GM12891 (cell line): ENCODE data around the gene MCIDAS.
A peak's percentile ranks its signal among the peaks of the same experiment; 100 is the strongest.

Source experiments
- DNase-seq: peaks from one replicate; pipeline ENCODE4 v3.0.0; 2011; ENCODE audit warnings: low spot score; ENCODE audit not compliant: insufficient read length
- FAIRE-seq: peaks from 2 replicates; lab custom pipeline; 2011; peaks lifted over from hg19 to GRCh38; lab: Jason Lieb, UNC
- PAX5 ChIP-seq: IDR thresholded peaks from 2 replicates; pipeline ENCODE4 v1.6.1; 2011; ENCODE audit warnings: low read length, moderate library complexity, mild to moderate bottlenecking; ENCODE audit not compliant: insufficient read depth, severe bottlenecking
- POLR2A ChIP-seq: IDR thresholded peaks from 2 replicates; pipeline ENCODE4 v1.6.1; 2011; ENCODE audit warnings: low read depth, low read length, control low read depth
- POLR2AphosphoS5 ChIP-seq: IDR thresholded peaks from 2 replicates; pipeline ENCODE4 v1.6.1; 2011; ENCODE audit warnings: low read depth, low read length, control low read depth
- POU2F2 ChIP-seq: IDR thresholded peaks from 2 replicates; pipeline ENCODE4 v1.6.1; 2011; ENCODE audit warnings: low read depth, mild to moderate bottlenecking, control low read depth, low read length, moderate library complexity
- SPI1 ChIP-seq: IDR thresholded peaks from 2 replicates; pipeline ENCODE4 v1.6.1; 2011; ENCODE audit warnings: low read depth, low read length, control low read depth
- TAF1 ChIP-seq: IDR thresholded peaks from 2 replicates; pipeline ENCODE4 v1.6.1; 2011; ENCODE audit warnings: low read depth, low read length, control low read depth

The MCIDAS gene

GRCh38 chr5:55187370-55187769 is 39.7 kb downstream of the MCIDAS start:
- FAIRE-seq (no peak), DNase-seq (no peak)

GRCh38 chr5:55180016-55180415 is 47.1 kb downstream of the MCIDAS start:
- no peak for FAIRE-seq
- no peak for DNase-seq
- TF ChIP-seq POLR2AphosphoS5 (no peak), SPI1 (no peak), TAF1 (no peak), PAX5 (no peak), POU2F2 (no peak), POLR2A (no peak)

More at GRCh38 chr5:55187370-55187769, 39.7 kb downstream of the MCIDAS start:
- no peak for TF ChIP-seq POU2F2
- no peak for TF ChIP-seq PAX5
- TF ChIP-seq SPI1: no peak

- FAIRE-seq (no peak), DNase-seq (no peak)
- TF ChIP-seq POLR2A (no peak), SPI1 (peak; percentile 46)
Measured at GRCh38 chr5:55177078-55177477, 50.0 kb downstream of the MCIDAS start.

GRCh38 chr5:55176176-55176818 is 50.8 kb downstream of the MCIDAS start:
- no peak for FAIRE-seq
- DNase-seq: no peak
- TF ChIP-seq SPI1 (no peak), POU2F2 (no peak), POLR2AphosphoS5 (no peak), POLR2A (no peak)

GRCh38 chr5:55175781-55176175 is 51.3 kb downstream of the MCIDAS start:
- no peak for TF ChIP-seq TAF1
- no peak for TF ChIP-seq POU2F2
- no peak for TF ChIP-seq POLR2AphosphoS5
- FAIRE-seq: no peak
- no peak for DNase-seq

- TF ChIP-seq POU2F2 (no peak), POLR2A (no peak), POLR2AphosphoS5 (no peak), PAX5 (no peak), TAF1 (no peak), SPI1 (no peak)
- peak; percentile 68 for FAIRE-seq
- no peak for DNase-seq
Measured at GRCh38 chr5:55173687-55174230, 53.4 kb downstream of the MCIDAS start.

GRCh38 chr5:55172937-55173686 is 54.0 kb downstream of the MCIDAS start, which contains the start of gene CDC20B:
Gene CDC20B (minus strand): TSS chr5:55173177. CDS start chr5:55173000, 177 bp downstream.
- FAIRE-seq (no peak), DNase-seq (peak; percentile 81)
- TF ChIP-seq SPI1: no peak
- no peak for TF ChIP-seq TAF1
- TF ChIP-seq POU2F2: no peak
- TF ChIP-seq POLR2A: no peak
- no peak for TF ChIP-seq POLR2AphosphoS5
- no peak for TF ChIP-seq PAX5

GRCh38 chr5:55172051-55172899 is 54.8 kb downstream of the MCIDAS start:
- TF ChIP-seq SPI1: no peak
- no peak for TF ChIP-seq PAX5
- no peak for TF ChIP-seq TAF1
- no peak for TF ChIP-seq POLR2A
- no peak for TF ChIP-seq POLR2AphosphoS5
- TF ChIP-seq POU2F2: no peak
- DNase-seq (peak; percentile 47), FAIRE-seq (peak; percentile 93)

- FAIRE-seq: no peak
- TF ChIP-seq PAX5 (no peak), SPI1 (no peak), POU2F2 (no peak), POLR2AphosphoS5 (no peak), TAF1 (no peak), POLR2A (no peak)
- DNase-seq: no peak
Measured at GRCh38 chr5:55171471-55171870, 55.6 kb downstream of the MCIDAS start.
